Common myeloid progenitor, CD34-positive (primary cell): ENCODE data around the gene TSPAN18.

ENCODE experiments used
- CTCF ChIA-PET: fragments of 350-600 bp; sonication (Branson Sonifier 250); formaldehyde crosslinking; loops from one replicate; lab custom pipeline; 2021; ENCODE audit warnings: antibody characterized with exemption; lab: Charles Lee
- POLR2A ChIA-PET: fragments of 350-600 bp; sonication (Branson Sonifier 250); formaldehyde crosslinking; loops from one replicate; lab custom pipeline; 2021; ENCODE audit warnings: antibody characterized with exemption; lab: Charles Lee
- DNase-seq, 3 donors: peaks; one replicate each; pipeline versions ENCODE4 v3.0.0 to v3.0.0-alpha.2; 2013
- H3K27ac ChIP-seq, 2 experiments: 1 replicate in 1 of 2; 2 replicates in 1 of 2; pipeline ENCODE4 v1.7.0; 2013; ENCODE audit warnings: inconsistent platforms in 2 of 2, low read length in 2 of 2, mild to moderate bottlenecking in 2 of 2, low read depth in 1 of 2, moderate library complexity in 1 of 2; ENCODE audit not compliant: severe bottlenecking in 2 of 2, insufficient read depth in 1 of 2, poor library complexity in 1 of 2
- H3K27me3 ChIP-seq, 5 experiments: replicated peaks in 2 of 5; 1 replicate in 3 of 5; 2 replicates in 2 of 5; pipeline versions ENCODE4 v1.6.1 to v1.7.0; 2013; ENCODE audit warnings: low read length in 4 of 5, mild to moderate bottlenecking in 2 of 5, moderate library complexity in 2 of 5, inconsistent platforms in 1 of 5; ENCODE audit not compliant: insufficient read depth in 5 of 5, control insufficient read depth in 4 of 5
- H3K36me3 ChIP-seq, 4 experiments: 1 replicate in 2 of 4; 2 replicates in 2 of 4; pipeline versions ENCODE4 v1.6.1 to v1.7.0; 2013; ENCODE audit warnings: low read length in 3 of 4, control low read depth in 1 of 4, mild to moderate bottlenecking in 1 of 4; ENCODE audit not compliant: control insufficient read depth in 4 of 4, insufficient read depth in 4 of 4
- H3K4me1 ChIP-seq, 4 experiments: 1 replicate in 3 of 4; 2 replicates in 1 of 4; pipeline versions ENCODE4 v1.6.1 to v1.7.1; 2013; ENCODE audit warnings: low read length in 3 of 4, mild to moderate bottlenecking in 3 of 4, control low read depth in 1 of 4, inconsistent platforms in 1 of 4, moderate library complexity in 1 of 4; ENCODE audit not compliant: control insufficient read depth in 4 of 4, insufficient read depth in 4 of 4; ENCODE audit errors: control extremely low read depth in 1 of 4
- H3K4me3 ChIP-seq, 7 experiments: 1 replicate in 4 of 7; 2 replicates in 3 of 7; pipeline versions ENCODE4 v1.5.1 to v1.7.0; 2013; ENCODE audit warnings: mild to moderate bottlenecking in 7 of 7, low read length in 6 of 7, moderate library complexity in 6 of 7, inconsistent platforms in 2 of 7, low read depth in 2 of 7, control low read depth in 1 of 7; ENCODE audit not compliant: insufficient read depth in 4 of 7, control insufficient read depth in 1 of 7; ENCODE audit errors: extremely low read depth in 1 of 7
- H3K9me3 ChIP-seq, 5 experiments: 1 replicate in 4 of 5; 2 replicates in 1 of 5; pipeline versions ENCODE4 v1.6.1 to v1.7.1; 2013; ENCODE audit warnings: low read length in 4 of 5, mild to moderate bottlenecking in 2 of 5, inconsistent platforms in 1 of 5, low read depth in 1 of 5, moderate library complexity in 1 of 5; ENCODE audit not compliant: control insufficient read depth in 4 of 5, insufficient read depth in 2 of 5; ENCODE audit errors: control extremely low read depth in 1 of 5
- WGBS: methylation state at CpG from one replicate; pipeline ENCODE4 v1.1.5; 2013; ENCODE audit not compliant: insufficient coverage; 5-methylcytosine and 5-hydroxymethylcytosine counted together

Gene TSPAN18

GRCh38 chr11:44823868-44824267 is 97.1 kb downstream of the TSPAN18 start:
- DNase-seq: no peak
- no peaks in the 10 kb centered on the region for H3K36me3 ChIP-seq
- H3K27ac ChIP-seq: no peak overlapping the region
- POLR2A ChIA-PET: no interaction called here
- no peaks in the 10 kb centered on the region for H3K9me3 ChIP-seq
- CTCF ChIA-PET: interaction anchor here (1.2 to 1.5 kb wide), 2 partner anchors 18 to 68 kb away, joined by 3 to 5 read pairs; no protein-coding TSS in a partner anchor
- peaks cover 0 to 1% (median 0%) of the 10 kb centered on the region in 5 experiments for H3K27me3 ChIP-seq
- no peak overlapping the region for H3K4me3 ChIP-seq
- 97% methylated on average over 8 of the region's 9 CpGs for WGBS
- no peaks in the 10 kb centered on the region for H3K4me1 ChIP-seq

- Histone ChIP-seq H3K4me3 (no peak overlapping the region), H3K27ac (no peak overlapping the region), H3K36me3 (no peaks in the 10 kb centered on the region), H3K4me1 (no peaks in the 10 kb centered on the region), H3K9me3 (no peaks in the 10 kb centered on the region), H3K27me3 (peaks cover 0 to 1% (median 0%) of the 10 kb centered on the region in 5 experiments)
- DNase-seq: no peak
- CTCF ChIA-PET: interaction anchor here (1.2 to 1.5 kb wide), 2 partner anchors 17 to 67 kb away, joined by 3 to 5 read pairs; no protein-coding TSS in a partner anchor
- POLR2A ChIA-PET: no interaction called here
- 90% methylated on average over 2 of the region's 5 CpGs for WGBS
Observed at GRCh38 chr11:44824300-44824704, 97.5 kb downstream of the TSPAN18 start.

GRCh38 chr11:44825058-44825785 is 98.5 kb downstream of the TSPAN18 start:
- no peak for DNase-seq
- CTCF ChIA-PET: interaction anchor here (1.5 kb wide), 1 partner anchor 66 kb away, joined by 5 read pairs; no protein-coding TSS in a partner anchor
- Histone ChIP-seq H3K4me3 (no peak overlapping the region), H3K9me3 (no peaks in the 10 kb centered on the region), H3K36me3 (no peaks in the 10 kb centered on the region), H3K27ac (no peak overlapping the region), H3K27me3 (peaks cover 0 to 1% (median 0%) of the 10 kb centered on the region in 5 experiments), H3K4me1 (peaks cover 0 to 5% (median 0%) of the 10 kb centered on the region in 4 experiments)
- 95% methylated on average over 14 of the region's 14 CpGs for WGBS
- POLR2A ChIA-PET: no interaction called here

DNA sequence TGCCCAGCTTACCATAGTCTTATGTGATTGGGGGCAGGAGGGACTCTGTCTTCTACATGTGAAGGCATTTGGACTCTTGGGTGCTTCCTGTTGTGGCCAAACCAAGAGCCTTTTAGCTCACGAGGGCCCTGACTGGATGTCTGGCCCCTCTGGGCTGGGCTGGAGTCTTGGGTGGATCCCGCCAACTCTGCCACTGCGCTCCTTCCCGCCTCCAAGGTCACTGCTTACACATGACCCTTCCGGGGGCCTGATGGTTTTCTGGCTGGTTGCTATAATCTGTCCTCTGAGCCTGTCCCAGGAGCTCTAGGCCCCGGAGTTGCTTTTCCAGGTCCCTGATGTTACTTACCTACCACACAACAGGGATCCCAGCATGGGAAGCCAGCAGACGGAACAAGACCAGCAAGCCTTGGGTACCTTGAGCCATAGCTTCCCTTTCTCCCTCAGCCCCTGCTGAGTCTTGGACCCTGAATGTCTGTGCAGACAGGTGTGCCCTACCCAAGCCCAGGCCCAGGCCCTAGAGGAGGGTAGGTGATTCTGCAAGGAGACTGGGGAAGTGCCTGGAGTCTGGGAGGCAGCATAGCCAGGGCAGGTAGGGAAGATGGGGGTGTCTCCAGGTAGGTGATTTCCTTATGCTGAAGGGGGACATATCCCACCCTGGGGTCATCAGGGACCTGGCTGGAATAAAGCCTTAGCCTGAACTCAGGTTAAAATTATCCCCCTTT is 100.3 kb downstream of the TSPAN18 start:
- POLR2A ChIA-PET: no interaction called here
- H3K9me3 ChIP-seq: no peaks in the 10 kb centered on the region
- CTCF ChIA-PET: no interaction called here
- no peaks in the 10 kb centered on the region for H3K36me3 ChIP-seq
- no peak overlapping the region for H3K27ac ChIP-seq
- DNase-seq: no peak
- H3K4me3 ChIP-seq: no peak overlapping the region
- peaks cover 0 to 5% (median 0%) of the 10 kb centered on the region in 4 experiments for H3K4me1 ChIP-seq
- 99% methylated on average over 7 of the region's 7 CpGs for WGBS
- peaks cover 0 to 1% (median 0%) of the 10 kb centered on the region in 5 experiments for H3K27me3 ChIP-seq

GRCh38 chr11:44828296-44828695 is 101.5 kb downstream of the TSPAN18 start:
- Histone ChIP-seq H3K36me3 (no peaks in the 10 kb centered on the region), H3K27ac (no peak overlapping the region), H3K27me3 (peaks cover 0 to 5% (median 0%) of the 10 kb centered on the region in 5 experiments), H3K4me1 (peaks cover 0 to 5% (median 0%) of the 10 kb centered on the region in 4 experiments), H3K4me3 (no peak overlapping the region), H3K9me3 (no peaks in the 10 kb centered on the region)
- DNase-seq: no peak
- ChIA-PET POLR2A (no interaction called here), CTCF (no interaction called here)
- WGBS: 95% methylated on average over 4 of the region's 5 CpGs

DNA sequence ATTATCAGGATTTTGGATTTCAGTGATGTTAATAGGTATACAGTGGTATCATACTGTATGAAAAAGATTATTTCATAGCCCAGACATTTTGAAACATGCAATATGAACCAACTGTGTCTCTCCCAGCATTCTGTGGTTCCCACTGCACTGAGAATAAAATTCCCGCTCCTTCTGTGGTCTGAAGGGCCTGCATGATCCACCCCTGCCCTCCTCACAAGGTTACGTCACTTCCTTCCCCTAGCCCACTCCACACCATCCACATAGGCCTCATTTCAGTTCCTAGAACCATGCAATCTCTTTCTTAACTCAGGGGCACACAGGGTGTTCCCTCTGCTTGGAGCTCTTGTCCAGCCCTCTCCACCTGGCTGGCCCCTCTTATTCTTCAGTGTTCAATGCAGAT is 103.1 kb downstream of the TSPAN18 start:
- Histone ChIP-seq H3K27me3 (peaks cover 0 to 6% (median 0%) of the 10 kb centered on the region in 5 experiments), H3K36me3 (no peaks in the 10 kb centered on the region), H3K27ac (no peak overlapping the region), H3K4me3 (no peak overlapping the region), H3K9me3 (no peaks in the 10 kb centered on the region), H3K4me1 (peaks cover 0 to 5% (median 0%) of the 10 kb centered on the region in 4 experiments)
- DNase-seq: no peak
- 63% methylated on average over 2 of the region's 2 CpGs for WGBS
- ChIA-PET POLR2A (no interaction called here), CTCF (no interaction called here)
